NCI-H524 treated with DMSO at 0.1 percent for 48 hours (cell line): ENCODE data around the gene TRIM46.
"Not testable (repeated sequence)": the region's sequence is repeated elsewhere in the genome, so short reads cannot be mapped to it uniquely, and the experiment has no call there.

Source experiments
- DNase-seq: peaks from one replicate; lab custom pipeline; 2025; lab: John Stamatoyannopoulos, UW

The TRIM46 gene

DNA sequence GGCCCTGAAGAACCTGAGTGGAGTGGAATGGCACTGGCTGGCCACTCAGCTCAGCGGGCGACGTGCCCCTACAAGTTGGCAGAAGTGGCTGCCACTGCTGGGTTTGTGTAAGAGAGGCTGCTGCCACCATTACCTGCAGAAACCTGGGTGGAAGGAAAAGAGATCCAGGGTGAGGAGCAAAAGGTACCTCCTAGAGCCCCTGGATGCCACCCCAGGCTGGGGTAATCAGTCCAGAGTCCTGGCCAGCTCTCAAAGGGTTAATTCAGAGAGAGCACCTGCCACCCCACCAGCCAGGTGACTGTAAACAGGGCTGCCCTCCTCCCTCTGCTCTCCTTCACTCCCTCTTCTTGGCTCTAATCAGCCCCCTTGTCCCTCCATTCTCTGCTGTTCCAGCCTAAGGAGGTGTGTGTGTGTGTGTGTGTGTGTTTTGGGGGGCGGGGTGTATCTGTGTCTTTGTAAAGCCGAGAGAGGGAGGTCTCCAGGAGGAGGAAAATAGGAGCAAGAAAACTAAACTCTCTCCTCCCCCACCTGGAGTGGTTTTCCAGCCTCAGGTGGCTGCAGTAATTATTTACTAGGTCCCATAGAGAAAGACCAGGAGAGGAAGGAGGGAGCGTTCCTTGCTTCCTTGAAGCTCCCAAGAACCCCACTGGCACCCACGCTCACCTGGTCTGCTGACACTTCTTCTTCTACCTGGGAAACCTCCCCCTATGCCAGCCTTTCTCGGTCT lies 12.6 kb downstream of the TRIM46 start:
- DNase-seq = no peak

DNA sequence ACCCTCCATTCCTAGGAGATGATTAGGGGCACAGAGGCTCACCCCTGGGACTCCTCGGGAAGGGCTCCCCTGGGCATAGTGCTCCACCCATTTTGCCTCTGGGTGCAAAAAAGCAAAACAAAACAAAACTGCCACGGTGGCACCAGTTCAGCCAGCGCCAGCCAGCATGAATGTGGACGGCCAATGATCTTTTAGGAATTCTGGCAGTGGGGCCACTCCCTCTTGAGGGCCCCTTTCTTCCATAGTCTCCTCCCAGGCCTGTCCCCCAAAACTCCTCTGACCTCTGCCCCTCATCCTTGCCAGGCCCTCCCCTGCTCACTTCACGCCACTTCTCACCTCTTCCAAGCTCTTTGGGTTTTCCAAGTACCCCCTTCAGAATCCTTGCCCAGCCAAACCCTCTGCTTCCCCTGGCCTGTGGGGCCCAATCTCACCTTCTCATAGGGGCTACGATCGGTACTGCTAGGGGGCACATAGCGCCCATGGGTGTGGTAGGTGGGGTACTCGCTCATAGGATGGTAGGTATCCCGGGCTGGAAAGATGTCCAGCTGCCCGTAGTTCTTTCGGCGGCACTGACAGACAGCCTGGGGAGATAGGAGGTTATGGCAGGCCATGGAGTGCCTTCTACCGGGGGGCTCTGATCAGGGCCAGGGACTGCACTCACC lies 13.3 kb downstream of the TRIM46 start:
- DNase-seq = no peak

DNA sequence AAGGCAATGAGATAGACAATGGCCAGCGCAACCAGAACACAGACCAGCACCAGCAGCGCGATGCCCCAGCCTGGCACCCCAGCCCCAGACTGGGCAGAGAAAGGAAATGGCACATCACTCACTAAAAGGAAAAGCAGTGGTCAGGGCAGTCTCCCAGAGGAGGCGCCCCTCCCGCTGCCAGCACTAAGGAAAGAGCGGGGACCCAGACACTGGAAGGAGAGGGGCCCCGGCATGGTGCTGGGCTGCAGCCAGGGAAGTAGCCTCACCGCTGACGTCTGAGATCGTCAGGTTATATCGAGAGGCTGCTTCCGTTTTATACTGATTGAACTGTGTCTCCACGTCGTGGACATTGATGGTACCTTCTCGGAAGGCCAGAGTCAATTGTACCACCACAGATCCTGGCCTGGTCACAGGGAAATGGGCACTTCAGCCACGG lies 13.8 kb downstream of the TRIM46 start:
- DNase-seq = no peak

DNA sequence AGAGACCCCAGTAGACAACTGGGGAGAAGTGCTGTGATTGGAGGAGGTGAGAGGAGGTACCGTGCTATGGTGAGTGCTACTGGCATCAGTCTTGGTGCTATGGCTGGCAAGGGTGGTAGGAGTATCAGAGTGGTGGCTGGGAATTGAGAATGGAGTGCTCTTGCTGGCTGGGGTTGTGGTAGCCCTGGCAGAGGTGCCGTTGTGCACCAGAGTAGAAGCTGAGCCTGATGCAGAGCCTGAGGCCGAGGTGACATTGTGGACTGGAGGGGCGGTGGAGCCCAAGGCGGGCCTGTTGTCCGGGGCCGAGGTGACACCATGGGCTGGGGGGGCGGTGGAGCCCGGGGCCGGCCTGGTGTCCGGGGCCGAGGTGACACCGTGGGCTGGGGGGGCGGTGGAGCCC lies 14.6 kb downstream of the TRIM46 start:
- DNase-seq = no peak

DNA sequence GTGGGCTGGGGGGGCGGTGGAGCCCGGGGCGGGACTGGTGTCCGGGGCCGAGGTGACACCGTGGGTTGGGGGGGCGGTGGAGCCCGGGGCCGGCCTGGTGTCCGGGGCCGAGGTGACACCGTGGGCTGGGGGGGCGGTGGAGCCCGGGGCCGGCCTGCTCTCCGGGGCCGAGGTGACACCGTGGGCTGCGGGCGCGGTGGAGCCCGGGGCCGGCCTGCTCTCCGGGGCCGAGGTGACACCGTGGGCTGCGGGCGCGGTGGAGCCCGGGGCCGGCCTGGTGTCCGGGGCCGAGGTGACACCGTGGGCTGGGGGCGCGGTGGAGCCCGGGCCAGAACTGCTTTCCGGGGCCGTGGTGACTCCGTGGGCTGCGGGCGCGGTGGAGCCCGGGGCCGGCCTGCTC lies 16.3 kb downstream of the TRIM46 start:
- DNase-seq = not testable (repeated sequence)

DNA sequence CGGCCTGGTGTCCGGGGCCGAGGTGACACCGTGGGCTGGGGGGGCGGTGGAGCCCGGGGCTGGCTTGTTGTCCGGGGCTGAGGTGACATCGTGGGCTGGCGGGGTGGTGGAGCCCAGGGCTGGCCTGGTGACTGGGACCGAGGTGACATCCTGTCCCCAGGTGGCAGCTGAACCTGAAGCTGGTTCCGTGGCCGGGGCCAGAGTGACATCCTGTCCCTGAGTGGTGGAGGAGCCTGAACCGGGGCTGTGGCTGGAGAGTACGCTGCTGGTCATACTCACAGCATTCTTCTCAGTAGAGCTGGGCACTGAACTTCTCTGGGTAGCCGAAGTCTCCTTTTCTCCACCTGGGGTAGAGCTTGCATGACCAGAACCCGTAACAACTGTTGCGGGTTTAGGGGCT lies 18.3 kb downstream of the TRIM46 start:
- DNase-seq = no peak

DNA sequence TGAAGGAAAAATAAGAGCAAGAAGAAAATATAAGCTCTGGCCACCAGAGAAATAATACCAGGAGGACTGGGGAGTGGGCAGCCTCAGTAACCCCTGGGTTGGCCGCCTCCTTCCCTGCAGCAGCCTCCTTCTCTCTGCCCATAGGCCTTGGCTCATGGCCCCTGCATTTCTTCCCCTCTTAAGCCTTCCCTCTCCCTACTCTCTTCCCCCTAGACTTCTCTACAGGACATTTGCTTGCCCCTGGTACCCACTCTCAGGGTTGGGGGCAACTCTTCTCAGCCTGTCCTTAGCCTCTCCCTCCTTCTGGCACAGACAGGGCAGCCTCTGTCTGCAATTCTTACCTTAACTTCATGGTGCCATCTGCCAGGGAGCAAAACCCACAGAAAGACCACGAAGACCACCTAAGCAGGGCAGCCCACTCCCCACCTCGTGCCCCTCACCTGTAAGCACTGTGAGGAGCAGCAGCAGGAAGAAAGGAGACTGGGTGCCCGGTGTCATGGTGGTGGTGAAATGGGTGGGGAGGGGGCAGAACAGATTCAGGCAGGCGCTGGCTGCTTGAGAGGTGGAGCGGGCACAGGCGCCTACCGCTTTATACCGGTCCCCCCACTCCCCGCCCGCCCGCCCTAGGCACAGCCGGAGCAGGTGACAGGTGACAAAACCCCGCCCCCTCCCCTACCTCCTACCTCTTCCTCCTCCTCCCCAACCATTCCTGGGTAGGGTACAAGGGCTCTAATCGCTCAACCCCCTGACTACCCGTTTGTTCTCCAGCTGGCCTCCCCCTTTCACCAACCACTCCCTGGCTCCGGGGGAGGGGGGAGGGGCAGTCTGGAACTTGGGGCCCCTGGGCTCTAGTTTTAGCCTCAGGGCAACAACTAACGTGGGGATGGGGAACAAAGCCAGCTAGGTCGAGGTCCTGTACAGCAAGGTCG lies 19.0 kb downstream of the TRIM46 start:
- DNase-seq = no peak

DNA sequence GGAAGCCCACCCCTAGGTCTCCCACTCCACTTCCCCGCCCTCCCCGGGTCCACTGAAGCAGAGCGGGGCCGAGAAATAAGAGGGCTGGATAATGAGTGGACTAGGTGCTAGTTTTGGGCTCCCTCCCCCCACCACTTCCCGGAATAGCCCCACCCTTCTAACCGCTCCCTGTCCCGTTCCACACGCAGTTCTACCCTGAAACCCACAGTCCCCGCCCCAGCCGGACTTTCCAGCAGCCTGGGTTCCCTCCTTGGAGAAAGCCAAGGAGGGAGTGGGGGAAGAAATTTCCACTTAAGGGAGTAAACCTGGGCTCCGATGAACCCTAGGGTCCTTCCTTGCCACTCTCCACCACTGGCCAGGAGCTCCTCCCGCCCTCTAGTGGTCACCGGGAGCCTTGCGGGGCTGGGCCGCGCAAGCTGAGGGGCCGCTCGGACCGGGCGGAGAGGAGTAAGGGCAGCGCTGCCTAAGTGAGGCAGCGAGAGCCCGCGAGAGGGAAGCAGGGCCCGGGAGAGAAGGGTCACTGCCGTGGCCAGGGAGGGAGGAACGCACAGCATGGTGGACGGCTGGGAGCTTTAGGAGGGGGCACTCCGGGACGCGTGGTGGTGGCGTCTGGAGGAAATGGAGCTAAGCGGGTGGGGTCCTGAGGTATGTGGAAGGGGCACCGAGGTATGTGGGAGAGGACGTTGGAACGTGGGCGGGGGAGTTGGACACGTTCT lies 19.8 kb downstream of the TRIM46 start:
- DNase-seq = no peak

DNA sequence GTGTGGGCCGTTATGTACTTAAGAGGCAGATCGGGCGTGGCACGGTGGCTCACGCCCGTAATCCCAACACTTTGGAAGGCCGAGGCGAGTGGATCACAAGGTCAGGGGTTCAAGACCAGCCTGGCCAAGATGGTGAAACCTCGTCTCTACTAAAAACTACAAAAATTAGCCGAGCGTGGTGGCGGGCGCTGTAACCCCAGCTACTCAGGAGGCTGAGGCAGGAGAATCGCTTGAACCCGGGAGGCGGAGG lies 20.3 kb downstream of the TRIM46 start:
- DNase-seq = not testable (repeated sequence)

DNA sequence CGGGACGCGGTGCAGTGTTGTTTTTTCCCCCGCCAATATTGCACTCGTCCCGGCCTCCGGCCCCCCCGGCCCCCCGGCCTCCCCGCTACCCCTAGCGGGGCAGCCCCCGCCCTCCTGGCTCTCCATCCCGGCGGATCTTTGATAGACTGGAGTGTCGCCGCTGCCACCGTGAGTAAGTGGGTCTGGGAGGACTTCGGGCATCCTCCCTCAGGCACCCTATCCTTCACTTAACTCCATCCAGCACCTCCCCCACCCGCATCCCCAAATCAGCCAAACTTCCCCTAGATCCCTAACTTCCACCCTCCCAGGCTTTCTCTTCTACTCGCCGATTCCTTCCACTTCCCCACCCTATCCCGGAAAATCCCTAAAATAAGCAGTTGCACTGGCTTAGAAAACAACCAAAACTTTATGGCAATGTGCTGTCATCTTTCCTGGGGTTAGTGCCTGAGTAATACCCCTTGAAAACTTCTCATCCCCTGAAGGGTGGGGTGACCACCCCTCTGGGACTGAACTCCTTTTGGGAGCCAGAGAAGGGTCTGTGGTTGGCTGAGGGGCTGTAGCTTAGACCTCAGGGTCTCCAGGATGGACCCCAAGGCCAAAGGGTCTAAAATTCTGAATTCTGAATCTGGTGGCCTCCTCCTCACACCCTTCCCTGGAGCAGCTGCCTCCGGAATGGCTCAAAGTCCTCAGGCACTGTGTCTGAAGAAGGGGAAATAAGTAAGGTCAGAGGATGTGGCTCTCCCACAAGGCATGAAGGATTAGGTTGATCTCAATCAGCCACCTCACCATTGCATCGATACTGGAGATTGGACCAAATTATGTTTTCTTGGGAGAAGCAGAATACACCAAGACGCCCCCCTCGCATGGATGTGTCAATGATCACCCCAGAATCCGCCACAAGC lies 21.8 kb downstream of the TRIM46 start:
- DNase-seq = no peak

DNA sequence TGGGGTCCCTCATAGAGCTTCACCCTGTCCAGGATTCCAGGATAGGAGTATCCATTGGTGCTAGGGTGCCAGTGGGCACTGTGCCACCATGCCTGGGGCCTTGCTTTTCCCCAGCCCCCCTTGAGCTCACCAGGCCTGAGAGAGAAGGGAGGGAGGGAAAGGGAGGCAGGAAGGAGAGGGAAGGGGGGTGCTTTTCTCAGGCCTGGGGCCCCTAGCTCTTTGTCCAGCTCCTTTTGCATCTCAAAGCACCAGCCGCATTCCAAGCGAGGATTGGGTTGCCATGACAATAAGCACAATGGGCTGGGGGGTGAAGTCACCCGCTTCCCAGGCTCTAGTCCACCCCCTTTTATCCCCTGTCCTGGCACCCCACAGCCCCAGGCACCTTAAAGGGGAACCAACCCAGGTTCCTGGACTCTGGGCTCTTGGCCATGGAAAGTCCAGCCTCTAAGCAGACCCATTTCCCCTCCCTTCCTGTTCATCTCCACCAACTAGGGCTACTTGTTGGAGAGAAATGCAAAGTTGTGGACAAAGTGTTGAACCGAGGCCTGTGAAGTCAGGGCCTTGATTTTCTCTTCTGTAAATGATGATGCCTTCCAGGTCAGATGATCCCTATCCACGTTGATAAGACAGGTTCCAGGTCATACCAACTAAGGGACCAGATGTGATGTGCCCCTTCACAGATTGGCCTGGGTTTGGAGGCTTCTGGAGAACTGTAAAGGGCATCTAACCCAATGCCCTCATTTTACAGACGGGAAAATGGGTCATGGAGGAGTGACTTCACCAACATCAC lies 22.6 kb downstream of the TRIM46 start:
- no peak for DNase-seq

DNA sequence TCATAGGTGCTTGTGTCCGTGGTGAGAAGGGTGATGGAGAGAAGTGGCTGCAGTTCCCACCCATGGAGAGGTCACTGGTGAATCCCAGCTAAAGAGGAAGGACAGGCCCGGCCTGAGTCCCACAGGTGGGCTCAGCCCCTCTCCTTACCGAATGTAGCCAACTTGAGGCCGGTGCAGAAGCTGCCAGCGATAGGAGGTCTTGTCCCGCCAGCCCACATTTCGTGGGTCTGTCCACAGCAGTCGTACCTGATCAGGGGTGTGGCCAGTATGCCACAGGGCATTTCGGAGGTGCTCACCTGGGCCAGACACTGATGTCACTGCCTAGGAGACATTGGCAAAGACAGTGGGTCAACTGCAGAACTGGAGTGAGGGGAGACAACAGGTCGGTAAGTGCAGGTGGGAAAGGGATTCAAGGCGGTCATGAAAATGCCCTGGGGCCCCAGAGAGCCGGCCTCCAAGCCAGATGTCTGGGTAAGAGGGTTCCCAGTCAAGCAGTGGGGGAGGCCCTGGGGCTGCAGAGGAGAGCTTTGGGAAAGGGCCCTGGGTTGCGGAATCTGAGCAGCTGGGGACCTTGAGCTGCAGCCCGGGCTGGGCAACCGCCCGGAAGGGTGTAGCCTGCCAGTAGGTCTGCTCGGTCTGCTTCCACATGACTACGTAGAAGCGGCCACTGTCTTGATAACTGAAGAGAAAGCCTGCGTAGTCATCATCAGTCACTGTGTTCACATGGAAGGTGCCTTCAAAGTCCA lies 23.4 kb downstream of the TRIM46 start:
- no peak for DNase-seq

DNA sequence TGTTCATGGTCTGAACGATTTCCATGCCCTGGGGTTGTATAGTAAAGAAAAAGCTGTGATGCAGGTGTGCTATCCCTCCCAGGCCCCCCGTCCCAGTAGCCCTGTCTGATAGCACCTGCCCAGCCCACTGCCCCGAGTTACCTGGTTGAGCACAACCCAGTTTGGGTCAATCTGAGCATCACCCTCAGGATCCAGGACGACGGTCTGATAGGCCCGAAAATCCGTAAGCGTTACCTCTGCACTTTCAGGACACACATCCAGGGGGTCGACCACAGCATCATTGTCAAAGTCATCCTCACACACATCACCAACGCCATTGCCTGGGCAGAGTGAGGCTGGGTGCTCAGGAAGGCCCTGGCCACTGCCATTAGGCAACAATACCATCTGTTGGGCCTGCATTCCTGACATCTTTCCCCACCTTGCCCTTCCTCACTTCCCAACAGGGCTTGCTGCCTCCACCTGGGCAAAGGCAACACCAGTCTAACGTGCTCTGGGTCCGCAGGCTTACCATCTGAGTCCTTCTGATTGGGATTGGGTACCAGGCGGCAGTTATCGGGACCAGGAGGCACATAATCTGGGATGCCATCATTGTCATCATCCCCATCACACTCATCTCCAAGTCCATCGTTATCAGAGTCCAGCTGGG lies 24.4 kb downstream of the TRIM46 start:
- no peak for DNase-seq

DNA sequence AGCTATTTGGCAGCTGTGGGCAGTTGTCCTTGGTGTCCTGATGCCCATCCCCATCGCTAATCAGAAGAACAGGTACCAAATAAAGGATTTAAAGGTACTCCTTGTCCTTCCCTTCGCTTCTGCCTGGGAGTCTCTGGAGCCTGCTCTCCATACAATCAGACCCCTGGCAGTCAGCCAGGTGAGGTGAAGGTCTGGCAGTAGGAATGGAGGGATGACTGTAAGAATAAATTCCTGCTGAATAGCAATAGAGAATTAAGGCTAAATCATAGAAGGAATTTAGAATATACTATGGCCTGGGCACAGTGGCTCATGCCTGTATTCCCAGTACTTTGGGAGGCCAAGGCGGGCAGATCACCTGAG lies 24.9 kb downstream of the TRIM46 start:
- DNase-seq = no peak

DNA sequence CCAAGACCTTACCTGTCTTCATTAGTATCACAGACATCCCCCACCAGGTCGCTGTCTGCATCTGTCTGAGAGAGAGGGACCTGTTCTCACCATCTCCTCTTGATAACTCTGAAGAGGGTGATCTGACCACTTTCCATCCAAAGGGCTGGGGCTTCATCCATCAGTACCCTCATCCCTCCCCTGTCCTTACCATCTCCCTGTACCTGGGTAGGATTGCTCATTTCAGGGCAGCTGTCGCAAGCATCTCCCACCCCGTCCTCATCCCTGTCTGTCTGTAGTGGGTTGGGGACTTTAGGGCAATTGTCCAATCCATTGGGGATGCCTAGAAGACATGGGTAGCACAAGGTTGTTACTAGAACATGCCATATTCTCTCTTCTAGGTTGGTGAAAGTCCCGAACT lies 26.1 kb downstream of the TRIM46 start:
- DNase-seq = no peak

DNA sequence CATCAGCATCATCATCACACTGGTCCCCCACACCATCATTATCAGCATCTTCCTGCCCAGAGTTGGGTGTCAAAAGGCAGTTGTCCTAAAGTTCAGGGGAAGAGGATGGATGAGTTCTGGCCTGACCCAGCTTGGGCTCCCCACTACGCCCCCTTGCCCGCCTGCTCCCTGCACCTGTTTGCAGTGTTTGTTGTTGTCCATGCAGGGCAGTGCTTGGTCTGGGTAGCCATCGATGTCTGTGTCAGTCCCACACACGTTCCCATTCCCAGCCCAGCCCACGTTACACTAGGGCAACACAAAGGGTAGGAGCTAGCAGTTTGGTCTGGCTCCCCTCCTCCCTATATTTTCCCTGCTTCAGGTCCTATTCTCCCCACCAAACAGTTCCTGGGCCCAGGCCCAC lies 27.3 kb downstream of the TRIM46 start:
- DNase-seq = no peak

DNA sequence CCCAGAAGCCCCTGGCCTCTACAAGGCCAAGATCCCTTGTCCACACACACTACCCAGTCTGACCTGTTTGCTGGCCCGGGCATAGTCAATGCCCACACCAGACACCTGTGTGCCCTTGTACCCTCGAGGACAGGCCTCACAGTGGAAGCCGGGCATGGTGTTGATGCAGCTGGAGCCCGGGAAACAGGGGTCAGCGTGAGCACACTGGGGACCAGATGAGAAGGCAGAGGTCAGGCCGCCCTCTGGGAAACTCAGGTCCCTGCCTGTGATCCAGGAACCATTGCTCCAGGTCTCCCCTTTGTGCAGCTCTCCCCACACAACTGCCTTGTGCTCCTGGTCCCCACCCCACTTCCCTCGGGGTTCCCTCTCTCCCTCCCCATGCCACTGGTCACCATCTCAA lies 28.5 kb downstream of the TRIM46 start:
- no peak for DNase-seq

DNA sequence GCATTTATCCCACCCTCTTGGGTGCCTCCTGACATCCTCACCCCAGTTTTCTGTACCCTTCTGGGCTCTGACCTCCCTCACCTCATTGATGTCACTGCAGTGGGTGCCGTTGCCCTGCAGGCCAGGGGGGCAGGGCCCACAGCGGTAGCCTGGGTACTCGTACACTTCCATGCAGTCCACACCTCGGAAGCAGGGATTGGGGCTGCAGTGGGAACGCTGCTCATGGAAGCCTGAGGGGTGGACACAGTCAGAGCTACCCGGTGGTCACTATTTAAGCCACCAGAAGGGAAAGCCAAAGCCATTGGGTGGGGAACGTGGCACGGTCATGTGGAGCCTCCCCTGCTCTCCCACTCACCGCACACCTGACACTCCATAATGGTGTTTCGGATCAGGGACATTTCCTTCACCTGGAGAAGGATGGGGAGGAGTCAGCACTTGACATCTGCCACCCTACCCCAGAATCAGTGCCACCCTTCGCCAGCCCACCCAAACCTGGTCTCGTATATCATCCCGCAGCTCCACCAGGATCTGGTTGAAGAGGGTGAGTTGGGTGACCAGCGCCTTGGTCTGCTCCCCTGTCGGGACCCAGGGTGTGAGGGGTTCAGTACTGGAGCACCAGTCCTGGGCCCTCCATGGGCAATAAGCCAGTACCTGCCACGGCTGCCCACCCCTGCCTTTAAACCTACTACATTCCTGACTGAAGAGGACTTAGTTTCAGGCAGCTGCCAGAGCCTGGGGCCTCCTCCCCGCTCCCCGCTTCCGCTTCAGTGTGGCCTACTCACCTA lies 29.3 kb downstream of the TRIM46 start:
- DNase-seq = no peak

DNA sequence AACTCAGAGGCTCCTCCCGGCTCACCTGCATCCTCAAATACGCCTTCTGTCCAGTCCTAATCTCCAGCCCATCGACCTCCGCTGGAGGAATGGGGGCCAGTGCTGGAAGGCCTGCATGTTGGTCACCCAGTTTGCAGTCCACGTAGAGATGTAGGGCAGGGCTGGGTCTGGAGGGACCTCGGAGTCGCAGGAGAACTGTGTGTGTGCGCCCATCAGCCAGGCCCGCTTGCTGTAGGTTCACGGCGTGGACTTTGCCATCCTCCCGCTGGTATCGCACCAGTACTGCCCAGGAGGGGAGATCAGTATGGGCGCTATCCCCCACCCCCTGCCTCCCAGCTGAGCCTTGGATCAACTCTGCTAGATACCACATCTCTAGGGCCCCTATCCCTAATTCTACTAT lies 31.4 kb downstream of the TRIM46 start:
- no peak for DNase-seq
